Gastroesophageal sphincter (tissue), 4 donors: ENCODE measurements around the gene PJVK. TPM values are rescaled to one million over a fixed set of nuclear protein-coding genes. Genes with fewer than 3 reads are reported as not detected.

ENCODE experiments used
- ATAC-seq: fragments of 150-250 bp; one replicate; pipeline ENCODE4 v1.9.1; 2016; ENCODE audit warnings: mild to moderate bottlenecking, moderate library complexity
- H3K27ac ChIP-seq, 4 donors: fragments of 200-600 bp; sonication (generic) in 3 of 4; 1 replicate in 3 of 4; 2 replicates in 1 of 4; pipeline ENCODE4 v1.5.1; 2016 to 2019
- H3K27me3 ChIP-seq: fragments of 200-600 bp; sonication (generic); one replicate; pipeline ENCODE4 v1.5.1; 2019
- H3K36me3 ChIP-seq, 2 donors: fragments of 200-600 bp; sonication (generic); one replicate each; pipeline ENCODE4 v1.5.1; 2019; ENCODE audit warnings: control low read depth in 1 of 2
- H3K4me1 ChIP-seq, 3 donors: fragments of 200-600 bp; sonication (generic); 1 replicate in 2 of 3; 2 replicates in 1 of 3; pipeline ENCODE4 v1.5.1; 2016 to 2019; ENCODE audit warnings: control low read depth in 2 of 3
- H3K4me3 ChIP-seq, 2 donors: fragments of 200-600 bp; sonication (generic); one replicate each; pipeline ENCODE4 v1.5.1; 2019; ENCODE audit warnings: mild to moderate bottlenecking in 1 of 2, moderate library complexity in 1 of 2
- H3K9me3 ChIP-seq, 3 donors: fragments of 200-600 bp; sonication (generic); one replicate each; pipeline ENCODE4 v1.5.1; 2017 to 2019; ENCODE audit warnings: control low read depth in 2 of 3
- EP300 ChIP-seq: sonication (generic); formaldehyde crosslinking; IDR thresholded peaks from one replicate; pipeline ENCODE4 v1.6.1; 2017; ENCODE audit warnings: antibody characterized with exemption, mild to moderate bottlenecking
- POLR2A ChIP-seq, 2 donors: fragments of 450-650 bp; IDR thresholded peaks; one replicate each; pipeline ENCODE4 v1.6.1; 2017; ENCODE audit warnings: antibody characterized with exemption in 2 of 2, mild to moderate bottlenecking in 2 of 2, moderate library complexity in 1 of 2
- POLR2AphosphoS5 ChIP-seq: sonication (generic); formaldehyde crosslinking; IDR thresholded peaks from one replicate; pipeline ENCODE4 v1.6.1; 2017; ENCODE audit warnings: antibody characterized with exemption
- WGBS, 2 donors: methylation state at CpG; one replicate each; pipeline ENCODE4 v1.1.5; 2018; ENCODE audit warnings: low coverage in 1 of 2; 5-methylcytosine and 5-hydroxymethylcytosine counted together
- total RNA-seq, 4 donors: library from RNA; depleted of rRNA; stranded (reverse); fragments of >200 nt; gene quantifications; one replicate each; pipeline ENCODE4 v1.1.0, GENCODE V29; 2016
- TF ChIP-seq, protein P1 (sequence below), 4 experiments: fragments of 200-600 bp in 2 of 4; fragments of 450-650 bp in 2 of 4; sonication (generic) in 1 of 4; IDR thresholded peaks; one replicate each; pipeline ENCODE4 v1.5.1; 2017 to 2019; ENCODE audit warnings: antibody characterized with exemption in 4 of 4, mild to moderate bottlenecking in 2 of 4, moderate library complexity in 2 of 4

PJVK gene
- total RNA-seq, 4 donors from 2014 or later, result 2.9 to 4.7 (median 3.9) TPM

DNA sequence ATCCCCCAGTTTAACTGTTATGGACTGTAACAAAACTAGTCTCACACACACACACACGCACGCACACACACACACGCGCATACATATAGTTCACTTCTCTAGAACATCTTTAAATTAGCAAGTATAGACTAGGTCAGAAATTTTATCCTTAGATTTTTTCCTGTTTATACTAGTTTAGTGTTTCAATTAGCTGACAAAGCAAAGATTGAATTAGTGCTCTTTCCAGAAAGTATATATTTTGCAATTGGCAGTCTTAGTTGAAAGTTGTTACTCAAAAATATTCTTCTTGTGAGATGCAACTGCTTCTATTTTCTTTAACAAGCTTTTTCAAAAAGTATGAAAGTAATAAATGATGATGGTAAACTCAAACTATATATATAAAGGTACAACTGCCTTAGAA, 51.6 kb downstream of the PJVK start:
- H3K36me3 ChIP-seq, result peaks cover 25 to 95% of the 10 kb centered on the region in 2 donors
- H3K27me3 ChIP-seq, result no peaks in the 10 kb centered on the region
- no peaks in the 10 kb centered on the region for H3K9me3 ChIP-seq
- 41 to 93% methylated on average over 4 of the region's 4 CpGs for WGBS, 2 donors
- H3K4me1 ChIP-seq, result no peaks in the 10 kb centered on the region
- no peak for ATAC-seq
- TF ChIP-seq EP300, result no peak
- no peak for TF ChIP-seq POLR2AphosphoS5
- TF ChIP-seq, protein P1, sequence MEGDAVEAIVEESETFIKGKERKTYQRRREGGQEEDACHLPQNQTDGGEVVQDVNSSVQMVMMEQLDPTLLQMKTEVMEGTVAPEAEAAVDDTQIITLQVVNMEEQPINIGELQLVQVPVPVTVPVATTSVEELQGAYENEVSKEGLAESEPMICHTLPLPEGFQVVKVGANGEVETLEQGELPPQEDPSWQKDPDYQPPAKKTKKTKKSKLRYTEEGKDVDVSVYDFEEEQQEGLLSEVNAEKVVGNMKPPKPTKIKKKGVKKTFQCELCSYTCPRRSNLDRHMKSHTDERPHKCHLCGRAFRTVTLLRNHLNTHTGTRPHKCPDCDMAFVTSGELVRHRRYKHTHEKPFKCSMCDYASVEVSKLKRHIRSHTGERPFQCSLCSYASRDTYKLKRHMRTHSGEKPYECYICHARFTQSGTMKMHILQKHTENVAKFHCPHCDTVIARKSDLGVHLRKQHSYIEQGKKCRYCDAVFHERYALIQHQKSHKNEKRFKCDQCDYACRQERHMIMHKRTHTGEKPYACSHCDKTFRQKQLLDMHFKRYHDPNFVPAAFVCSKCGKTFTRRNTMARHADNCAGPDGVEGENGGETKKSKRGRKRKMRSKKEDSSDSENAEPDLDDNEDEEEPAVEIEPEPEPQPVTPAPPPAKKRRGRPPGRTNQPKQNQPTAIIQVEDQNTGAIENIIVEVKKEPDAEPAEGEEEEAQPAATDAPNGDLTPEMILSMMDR (IDR thresholded peaks at IDR 0.05), result no peak
- no peak for TF ChIP-seq POLR2A (IDR thresholded peaks at IDR 0.05)
- no peak overlapping the region for H3K4me3 ChIP-seq
- no peak overlapping the region for H3K27ac ChIP-seq

DNA sequence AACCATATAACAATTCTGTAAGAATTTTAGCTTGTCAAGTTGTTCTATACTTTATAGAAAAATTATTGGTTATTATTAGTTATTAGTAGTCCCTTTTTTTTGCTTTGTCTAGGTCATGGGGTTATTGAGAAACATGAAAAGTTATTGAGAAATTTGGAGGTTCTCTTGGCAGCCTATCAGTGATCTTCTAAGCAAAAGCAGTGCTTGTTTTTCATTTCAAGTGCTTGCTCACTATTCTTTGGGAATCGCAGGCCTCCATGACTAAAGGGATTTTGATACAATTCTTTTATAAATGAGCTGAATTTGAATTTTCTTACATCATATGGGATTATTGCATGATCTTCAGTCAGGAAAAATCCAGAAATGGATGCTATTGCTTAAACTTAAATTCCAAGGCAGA, 54.9 kb downstream of the PJVK start:
- peaks cover 16 to 81% of the 10 kb centered on the region in 2 donors for H3K36me3 ChIP-seq
- 93 to 100% methylated on average over 1 of the region's 1 CpG for WGBS, 2 donors
- TF ChIP-seq EP300, result no peak
- TF ChIP-seq POLR2A (IDR thresholded peaks at IDR 0.05), result no peak
- no peak for TF ChIP-seq POLR2AphosphoS5
- ATAC-seq, result no peak
- H3K27ac ChIP-seq, result no peak overlapping the region
- H3K27me3 ChIP-seq, result no peaks in the 10 kb centered on the region
- H3K9me3 ChIP-seq, result no peaks in the 10 kb centered on the region
- H3K4me1 ChIP-seq, result no peaks in the 10 kb centered on the region
- H3K4me3 ChIP-seq, result no peak overlapping the region

DNA sequence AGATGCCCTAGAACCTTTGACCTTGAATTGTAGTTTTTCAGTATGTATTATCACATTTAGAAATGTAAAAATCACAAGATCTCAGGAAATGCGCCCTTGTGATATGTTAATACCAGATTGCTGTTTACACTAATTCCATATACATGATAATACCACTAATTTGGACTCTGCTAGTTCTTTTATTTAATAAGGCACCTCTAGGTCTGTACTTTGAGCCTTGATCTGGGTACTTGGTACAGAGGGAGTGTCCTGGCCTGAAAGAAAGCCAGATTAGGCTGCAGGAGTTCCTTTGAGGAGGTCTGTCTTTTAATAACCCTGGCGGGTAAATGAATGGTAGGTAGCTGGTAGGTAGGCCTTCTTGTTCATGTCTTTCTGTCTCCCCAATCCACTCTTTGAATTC, 55.3 kb downstream of the PJVK start:
- Histone ChIP-seq H3K4me3 (no peak overlapping the region), H3K9me3 (no peaks in the 10 kb centered on the region), H3K27me3 (no peaks in the 10 kb centered on the region), H3K27ac (no peak overlapping the region), H3K4me1 (no peaks in the 10 kb centered on the region), H3K36me3 (peaks cover 13 to 81% of the 10 kb centered on the region in 2 donors)
- no peak for ATAC-seq
- TF ChIP-seq EP300 (no peak), POLR2A (IDR thresholded peaks at IDR 0.05) (no peak), POLR2AphosphoS5 (no peak)
- TF ChIP-seq, protein P1 (IDR thresholded peaks at IDR 0.05), result no peak
- WGBS, 2 donors, result 96 to 100% methylated on average over 1 to 2 of the region's 2 CpGs

DNA sequence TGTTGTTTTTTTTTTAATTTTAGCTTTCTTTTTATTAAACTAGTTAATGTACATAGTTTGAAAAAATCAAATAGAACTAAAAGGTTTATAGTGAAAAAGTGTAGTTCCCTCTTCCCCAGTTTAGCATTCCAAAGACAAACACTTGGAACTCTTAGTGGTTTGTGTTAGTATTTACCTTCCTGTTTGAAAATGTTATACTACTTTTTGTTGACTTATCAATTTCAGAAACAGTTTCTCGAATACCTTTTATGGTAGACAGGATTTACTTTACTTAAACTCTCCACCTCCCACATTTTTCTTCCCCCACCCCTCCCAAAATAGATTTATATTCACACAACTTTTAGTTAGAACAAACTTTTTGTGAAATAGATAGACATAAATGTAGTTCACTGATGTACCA, 55.8 kb downstream of the PJVK start:
- ATAC-seq, result no peak
- TF ChIP-seq, protein P1 (IDR thresholded peaks at IDR 0.05), result no peak
- TF ChIP-seq POLR2A (IDR thresholded peaks at IDR 0.05) (no peak), POLR2AphosphoS5 (no peak), EP300 (no peak)
- peaks cover 8 to 81% of the 10 kb centered on the region in 2 donors for H3K36me3 ChIP-seq
- no peak overlapping the region for H3K27ac ChIP-seq
- WGBS, 2 donors, result 91 to 100% methylated on average over 1 of the region's 1 CpG
- H3K27me3 ChIP-seq, result no peaks in the 10 kb centered on the region
- H3K9me3 ChIP-seq, result no peaks in the 10 kb centered on the region
- H3K4me3 ChIP-seq, result no peak overlapping the region
- no peaks in the 10 kb centered on the region for H3K4me1 ChIP-seq

DNA sequence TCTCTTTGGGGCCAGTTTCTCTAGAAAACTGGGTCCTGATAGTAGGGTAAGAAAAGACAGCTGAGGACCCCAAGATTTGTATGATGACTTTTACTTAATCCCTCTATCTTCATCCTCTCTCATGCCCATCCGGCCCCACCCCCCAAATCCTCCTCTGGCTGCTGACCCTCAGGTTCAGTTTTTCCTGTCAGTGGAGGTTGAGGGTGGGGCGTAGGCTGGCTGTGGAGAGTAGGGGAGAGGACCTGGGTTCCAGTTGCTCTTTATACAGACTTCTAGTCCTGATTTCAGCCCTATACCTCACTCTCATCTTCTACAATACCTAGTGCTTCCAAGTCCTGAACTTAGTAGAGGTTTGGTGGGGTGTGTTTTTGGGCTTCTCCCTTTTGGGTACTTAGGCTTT, 57.5 kb downstream of the PJVK start:
- Histone ChIP-seq H3K27ac (no peak overlapping the region), H3K36me3 (peaks cover 0 to 79% of the 10 kb centered on the region in 2 donors), H3K9me3 (no peaks in the 10 kb centered on the region), H3K27me3 (no peaks in the 10 kb centered on the region), H3K4me1 (no peaks in the 10 kb centered on the region), H3K4me3 (no peak overlapping the region)
- TF ChIP-seq, protein P1 (IDR thresholded peaks at IDR 0.05), result no peak
- TF ChIP-seq EP300 (no peak), POLR2AphosphoS5 (no peak), POLR2A (IDR thresholded peaks at IDR 0.05) (no peak)
- 90% methylated on average over 2 of the region's 2 CpGs; no CpG with 5 or more reads in 1 of the 2 donors for WGBS, 2 donors
- ATAC-seq, result no peak
